Cardiac fibroblast (primary cell): Measurements from ENCODE around the gene TTC21A.
A peak's percentile ranks its signal among the peaks of the same experiment; 100 is the strongest.

Experiments used
- DNase-seq, 2 donors: peaks; one replicate each; pipeline versions ENCODE4 v3.0.0 to v3.0.0-alpha.2; 2010; ENCODE audit warnings: low read depth in 2 of 2
- H3K4me3 ChIP-seq, 2 donors: replicated peaks in 1 of 2; 1 replicate in 1 of 2; 2 replicates in 1 of 2; pipeline ENCODE4 v1.5.1; 2011; ENCODE audit warnings: low read depth in 2 of 2, low read length in 2 of 2, mild to moderate bottlenecking in 2 of 2, moderate library complexity in 1 of 2
- CTCF ChIP-seq: IDR thresholded peaks from one replicate; pipeline ENCODE4 v1.5.1; 2011; ENCODE audit warnings: low read depth, mild to moderate bottlenecking, low read length, inconsistent platforms

TTC21A gene

GRCh38 chr3:39103324-39103693 is 4.2 kb upstream of the TTC21A start:
- DNase-seq: no peak
- no peak overlapping the region for H3K4me3 ChIP-seq
- TF ChIP-seq CTCF: peak; percentile 7

GRCh38 chr3:39103791-39104552 is 3.5 kb upstream of the TTC21A start:
- H3K4me3 ChIP-seq: no peak overlapping the region
- TF ChIP-seq CTCF: no peak
- DNase-seq: no peak

- no peak for TF ChIP-seq CTCF
- no peak for DNase-seq
- no peak overlapping the region for H3K4me3 ChIP-seq
Observed at GRCh38 chr3:39104961-39105686, 2.4 kb upstream of the TTC21A start.

- TF ChIP-seq CTCF: no peak
- DNase-seq: no peak
- no peak overlapping the region for H3K4me3 ChIP-seq
Observed at GRCh38 chr3:39105687-39106063, 1.8 kb upstream of the TTC21A start.

- TF ChIP-seq CTCF: no peak
- peak; percentile 39 to 45 for DNase-seq
- H3K4me3 ChIP-seq: peak overlapping the region; percentile 93 to 98
Observed at GRCh38 chr3:39106281-39106811, 1.1 kb upstream of the TTC21A start.

GRCh38 chr3:39106851-39107387 is 561 bp upstream of the TTC21A start:
- H3K4me3 ChIP-seq: peak overlapping the region; percentile 93 to 98
- peak; percentile 43 to 60 for DNase-seq
- TF ChIP-seq CTCF: no peak
